ENCODE measurements around the gene NRSN2. TPM values are rescaled to one million over a fixed set of nuclear protein-coding genes. Genes with fewer than 3 reads are reported as not detected.

NRSN2 gene
- total RNA-seq, 1 donor from 2014 or later = 24.5 TPM

GRCh38 chr20:399182-399707 lies 52.3 kb downstream of the NRSN2 start:
- H3K27me3 ChIP-seq = no peaks in the 10 kb centered on the region
- intact Hi-C loops (cut with DNase I) = no loop called here
- H3K9me3 ChIP-seq = no peaks in the 10 kb centered on the region
- no peak overlapping the region for H3K27ac ChIP-seq
- H3K4me3 ChIP-seq = no peak overlapping the region
- no peak for TF ChIP-seq CTCF (IDR thresholded peaks at IDR 0.05)
- peaks cover 4 to 15% of the 10 kb centered on the region in 2 donors for H3K36me3 ChIP-seq
- no peaks in the 10 kb centered on the region for H3K4me1 ChIP-seq
- no peak for DNase-seq (ENCODE audit: low spot score in 2 of 2)

GRCh38 chr20:400128-400453 lies 53.2 kb downstream of the NRSN2 start:
- no peak for TF ChIP-seq CTCF (IDR thresholded peaks at IDR 0.05)
- H3K36me3 ChIP-seq = peaks cover 4 to 15% of the 10 kb centered on the region in 2 donors
- H3K27ac ChIP-seq = no peak overlapping the region
- H3K27me3 ChIP-seq = no peaks in the 10 kb centered on the region
- H3K4me1 ChIP-seq = no peaks in the 10 kb centered on the region
- H3K9me3 ChIP-seq = no peaks in the 10 kb centered on the region
- intact Hi-C loops (cut with DNase I) = no loop called here
- H3K4me3 ChIP-seq = no peak overlapping the region
- DNase-seq (ENCODE audit: low spot score in 2 of 2) = no peak

GRCh38 chr20:400454-401275 lies 53.8 kb downstream of the NRSN2 start:
- Histone ChIP-seq H3K9me3 (no peaks in the 10 kb centered on the region), H3K27ac (no peak overlapping the region), H3K4me3 (no peak overlapping the region), H3K4me1 (no peaks in the 10 kb centered on the region), H3K36me3 (peaks cover 4 to 15% of the 10 kb centered on the region in 2 donors), H3K27me3 (no peaks in the 10 kb centered on the region)
- no peak for TF ChIP-seq CTCF (IDR thresholded peaks at IDR 0.05)
- intact Hi-C loops (cut with DNase I) = no loop called here
- no peak for DNase-seq (ENCODE audit: low spot score in 2 of 2)

- H3K27ac ChIP-seq = no peak overlapping the region
- no peaks in the 10 kb centered on the region for H3K27me3 ChIP-seq
- intact Hi-C loops (cut with DNase I) = no loop called here
- no peaks in the 10 kb centered on the region for H3K9me3 ChIP-seq
- H3K4me1 ChIP-seq = no peaks in the 10 kb centered on the region
- H3K36me3 ChIP-seq = peaks cover 0 to 7% of the 10 kb centered on the region in 2 donors
- TF ChIP-seq CTCF (IDR thresholded peaks at IDR 0.05) = no peak
- DNase-seq (ENCODE audit: low spot score in 2 of 2) = no peak
- H3K4me3 ChIP-seq = no peak overlapping the region
These were observed 55.0 kb downstream of the NRSN2 start for GRCh38 chr20:401682-402495.

GRCh38 chr20:402496-402885 lies 55.6 kb downstream of the NRSN2 start:
- Histone ChIP-seq H3K4me3 (no peak overlapping the region), H3K27ac (no peak overlapping the region), H3K4me1 (peaks cover 0 to 2% of the 10 kb centered on the region in 2 donors), H3K36me3 (peaks cover 0 to 2% of the 10 kb centered on the region in 2 donors), H3K9me3 (no peaks in the 10 kb centered on the region), H3K27me3 (no peaks in the 10 kb centered on the region)
- intact Hi-C loops (cut with DNase I) = no loop called here
- TF ChIP-seq CTCF (IDR thresholded peaks at IDR 0.05) = no peak
- DNase-seq (ENCODE audit: low spot score in 2 of 2) = no peak

All from ascending aorta (tissue), 2 donors.